HG02852 (cell line): ENCODE data around the gene ESAM.

Source experiments
- ATAC-seq: cut with Tn5 transposase; IDR thresholded peaks from one replicate; pipeline ENCODE4 v1.9.1; 2021; ENCODE audit warnings: mild to moderate bottlenecking, moderate library complexity; ENCODE audit not compliant: unreplicated experiment

Gene ESAM

DNA sequence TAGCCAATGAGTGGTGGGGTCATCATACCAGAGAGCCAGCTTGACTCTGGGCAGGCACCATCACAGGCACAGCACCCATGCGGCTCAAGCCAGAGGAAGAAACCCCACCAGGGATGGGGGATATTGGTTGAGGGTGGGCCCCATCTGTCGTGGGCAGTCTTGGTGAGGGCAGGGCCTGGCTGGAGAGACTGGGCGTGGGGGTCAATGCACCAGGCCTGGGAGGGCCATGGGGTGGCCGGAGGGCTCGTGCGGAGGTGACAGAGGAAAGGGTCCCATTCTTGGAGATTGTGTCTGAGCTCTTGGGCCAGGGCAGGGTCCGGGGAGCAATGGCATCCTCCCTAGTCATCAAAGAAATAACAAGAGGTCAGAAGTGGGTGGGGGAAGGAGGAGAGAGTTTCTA is 8.5 kb downstream of the ESAM start:
- no peak for ATAC-seq

DNA sequence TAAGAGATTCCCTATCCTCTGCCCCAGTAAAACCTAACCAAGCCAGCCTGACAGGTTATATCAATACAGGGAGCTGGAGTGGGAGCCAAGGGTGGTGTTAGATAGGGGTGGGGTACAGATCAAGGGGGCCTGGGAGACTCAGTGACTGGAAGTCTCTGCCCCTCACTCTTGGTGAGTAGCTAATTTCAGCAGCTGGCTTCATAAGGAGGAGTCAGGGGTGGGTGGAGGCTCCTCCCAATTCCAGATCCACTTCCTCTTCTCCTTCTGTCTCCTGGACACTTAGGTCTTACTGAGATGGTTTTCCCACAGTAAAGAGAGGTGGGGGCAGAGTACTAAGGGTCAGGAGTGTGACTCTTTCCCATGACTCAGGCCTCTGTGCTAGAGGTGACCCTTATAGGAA is 8.9 kb downstream of the ESAM start:
- ATAC-seq, result no peak

DNA sequence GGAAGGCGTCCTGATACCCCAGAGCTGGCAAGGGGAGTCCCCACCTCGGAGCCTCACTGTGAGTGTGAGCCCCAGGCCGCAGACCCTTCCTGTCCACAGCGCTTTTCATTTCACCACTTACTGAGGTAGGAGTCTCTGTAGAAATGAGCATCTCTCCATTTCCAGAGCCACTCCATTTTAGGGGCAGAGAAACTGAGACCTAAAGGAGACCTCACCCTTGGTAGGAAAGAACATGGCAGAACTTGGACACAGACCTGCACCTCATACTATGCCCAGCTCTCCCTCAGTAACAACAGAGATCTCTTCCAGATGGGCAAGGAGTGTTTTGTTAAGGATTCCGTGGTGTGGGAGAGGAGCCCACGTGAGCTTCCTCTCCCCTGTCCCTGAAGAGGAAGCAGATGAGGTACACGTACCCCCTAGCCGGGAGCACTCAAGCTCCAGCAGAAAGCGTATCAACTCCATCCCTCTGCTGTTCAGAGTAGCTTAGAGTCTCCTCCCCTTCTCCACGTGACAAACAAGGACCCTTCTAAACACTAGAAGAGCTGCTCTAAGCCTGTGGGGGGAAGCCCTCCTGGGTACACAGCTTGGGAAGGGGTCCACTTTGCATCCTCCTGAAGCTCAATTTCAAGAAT is 9.5 kb downstream of the ESAM start:
- no peak for ATAC-seq

DNA sequence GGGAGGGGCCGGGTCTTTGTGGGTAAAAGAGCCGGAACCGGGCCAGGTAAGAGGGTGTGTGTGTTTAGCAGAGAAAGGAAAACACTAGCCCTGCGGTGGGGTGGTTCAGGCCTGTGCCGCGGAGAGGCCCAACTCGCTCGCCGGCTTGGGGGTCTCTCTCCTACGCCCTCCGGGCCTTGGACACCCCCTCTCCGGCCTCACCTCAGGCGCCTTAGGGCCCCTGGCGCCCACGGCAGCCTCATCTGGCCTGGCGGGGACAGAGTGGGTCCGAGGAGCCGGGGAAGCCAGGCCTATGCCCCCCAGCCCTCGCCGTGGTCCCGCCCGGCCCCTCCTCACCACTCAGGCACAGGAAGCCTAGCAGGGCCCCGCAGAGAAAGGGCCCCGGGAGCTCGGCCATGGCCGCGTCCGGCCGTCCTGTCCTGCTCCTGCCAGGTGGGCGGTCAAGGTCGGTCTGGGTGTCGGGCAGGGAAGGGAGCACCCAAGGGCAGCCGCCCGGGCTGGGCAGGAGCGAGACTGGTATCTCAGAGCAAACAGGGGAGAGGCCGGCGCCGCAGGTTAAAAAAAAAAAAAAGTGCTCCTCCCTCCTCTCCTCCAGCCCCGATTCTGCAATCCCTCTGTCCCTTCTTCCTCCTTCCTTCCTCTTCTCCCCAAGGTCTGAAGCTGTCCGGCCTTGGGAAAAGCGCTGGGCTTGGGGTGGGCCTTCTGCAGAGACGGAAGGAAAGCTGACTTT is 10.2 kb downstream of the ESAM start, which contains the start of gene VSIG2:
Gene VSIG2 (minus strand): TSS at position 515 of the 730 bp plus-strand sequence. CDS start 118 bp downstream, at position 397.
- no peak for ATAC-seq

DNA sequence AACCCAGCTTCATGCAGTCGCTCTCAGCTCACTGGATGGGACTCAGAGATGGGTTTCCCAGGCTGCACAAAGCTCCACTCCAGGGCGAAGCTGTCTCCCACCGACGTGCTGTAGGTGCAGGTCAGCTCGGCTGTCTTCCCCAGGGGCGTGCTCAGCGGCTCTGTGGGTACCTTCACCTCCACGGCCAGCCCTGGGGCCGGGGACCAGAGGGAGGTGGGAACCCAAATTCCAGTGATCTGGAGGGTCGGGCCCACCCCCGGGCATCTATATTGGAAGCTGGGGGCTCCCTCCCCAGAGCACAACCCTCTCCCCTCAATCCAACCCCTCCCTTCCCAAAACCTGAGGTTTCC is 10.7 kb downstream of the ESAM start:
- ATAC-seq, result no peak

DNA sequence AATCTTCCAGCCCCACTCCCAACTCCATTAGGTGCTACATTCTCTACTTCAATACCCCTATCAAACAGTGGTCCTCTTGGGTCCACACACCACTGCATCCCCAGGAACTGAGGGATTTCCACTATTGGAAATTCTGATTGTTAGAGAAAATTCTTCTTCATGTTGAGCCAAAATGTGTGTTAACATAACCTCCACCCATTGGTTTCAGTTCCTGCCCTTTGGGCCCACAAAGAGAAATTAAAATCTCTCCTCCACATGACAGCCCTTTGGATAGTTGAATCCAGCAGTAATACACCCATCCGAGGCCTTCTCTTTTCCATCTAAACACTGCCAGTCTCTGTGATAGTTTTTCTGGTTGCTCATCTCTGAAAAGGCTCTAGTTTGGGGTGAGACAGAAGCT is 12.2 kb downstream of the ESAM start:
- no peak for ATAC-seq

DNA sequence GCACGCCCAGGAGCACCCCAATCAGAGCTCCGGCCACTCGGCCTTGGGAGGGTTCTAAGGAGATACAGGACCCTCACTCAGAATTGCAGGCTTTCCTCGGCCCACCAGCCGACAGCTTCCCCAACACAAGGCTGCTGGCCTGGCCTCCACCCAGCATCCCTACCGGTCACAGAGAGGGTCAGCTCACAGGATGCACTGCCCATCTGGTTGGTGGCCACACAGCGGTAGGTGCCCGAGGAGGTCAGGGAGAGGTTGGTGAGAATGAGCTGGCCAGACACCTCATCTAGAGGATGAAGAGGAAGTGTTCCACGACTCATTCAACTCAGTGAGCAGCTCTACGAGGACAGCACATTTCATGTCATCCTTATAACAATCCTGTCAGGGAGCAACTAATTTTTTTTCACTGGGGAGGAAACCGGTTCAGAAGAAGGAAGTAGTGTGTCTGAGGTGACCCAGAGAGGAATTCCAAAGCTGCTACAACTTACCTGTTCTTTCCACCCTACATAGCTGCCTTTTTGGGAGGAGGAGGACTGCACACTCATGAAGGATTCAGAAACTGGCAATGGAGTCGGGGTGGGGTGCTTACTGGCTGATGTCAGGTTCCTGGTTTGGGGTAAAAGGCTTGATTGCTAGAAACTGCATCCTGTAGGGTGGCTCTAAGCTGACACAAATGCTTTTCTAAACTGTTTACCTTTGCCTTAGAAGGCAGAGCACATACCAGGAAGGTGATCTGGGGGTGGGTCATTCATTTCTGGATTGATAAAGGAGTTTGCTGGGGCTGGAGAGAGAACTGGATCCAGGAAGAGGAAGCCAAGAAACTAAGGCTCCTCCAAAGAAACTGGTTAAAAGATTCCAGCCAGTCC is 13.4 kb downstream of the ESAM start:
- ATAC-seq, result no peak

DNA sequence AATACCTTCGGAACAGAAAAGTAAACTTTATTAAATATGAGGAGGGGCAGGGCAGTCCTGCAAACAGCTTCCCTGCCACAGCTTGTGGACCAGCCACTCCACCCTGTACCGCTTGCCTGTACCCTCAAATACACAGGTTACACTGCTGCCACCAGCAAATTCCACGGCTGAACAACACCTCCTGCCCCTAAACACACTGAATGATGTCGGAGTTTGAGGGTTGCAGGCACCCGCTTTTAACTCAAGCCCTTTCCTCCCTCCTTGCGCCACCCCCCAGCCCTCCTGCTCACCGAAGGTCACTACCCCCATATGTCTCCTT is 14.0 kb downstream of the ESAM start:
- ATAC-seq, result no peak

DNA sequence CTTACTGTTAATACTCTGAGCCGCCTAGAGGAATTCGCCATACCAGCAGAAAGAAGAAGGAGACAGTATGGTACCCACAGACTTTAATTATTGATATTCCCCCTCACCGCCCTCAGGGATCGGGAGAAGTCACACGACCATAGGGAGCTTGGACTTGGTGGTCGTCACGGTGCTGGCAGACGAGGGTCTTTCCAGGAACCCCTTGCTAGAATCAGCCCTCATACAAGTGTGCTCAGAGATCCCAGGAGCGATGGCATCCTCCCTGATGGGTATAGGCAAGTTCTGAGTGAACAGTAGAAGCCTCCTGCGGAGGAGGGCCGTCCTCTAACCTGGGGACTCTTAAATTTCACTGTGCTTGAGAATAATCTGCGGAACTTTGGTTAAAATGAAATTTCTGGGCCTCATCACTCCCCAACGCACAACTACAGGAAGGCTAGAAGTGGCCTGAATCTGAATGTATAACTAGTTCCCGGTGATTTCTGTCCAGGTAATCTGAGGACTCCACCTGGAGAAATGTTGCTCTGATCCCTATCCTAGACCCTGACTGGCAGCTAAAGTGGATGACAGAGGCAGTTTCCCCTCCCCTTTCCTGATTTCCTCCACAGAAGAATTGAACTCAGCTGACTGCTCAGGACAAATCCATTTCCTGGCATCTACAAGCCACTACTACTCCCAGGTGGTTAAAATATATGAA is 14.5 kb downstream of the ESAM start:
- no peak for ATAC-seq

DNA sequence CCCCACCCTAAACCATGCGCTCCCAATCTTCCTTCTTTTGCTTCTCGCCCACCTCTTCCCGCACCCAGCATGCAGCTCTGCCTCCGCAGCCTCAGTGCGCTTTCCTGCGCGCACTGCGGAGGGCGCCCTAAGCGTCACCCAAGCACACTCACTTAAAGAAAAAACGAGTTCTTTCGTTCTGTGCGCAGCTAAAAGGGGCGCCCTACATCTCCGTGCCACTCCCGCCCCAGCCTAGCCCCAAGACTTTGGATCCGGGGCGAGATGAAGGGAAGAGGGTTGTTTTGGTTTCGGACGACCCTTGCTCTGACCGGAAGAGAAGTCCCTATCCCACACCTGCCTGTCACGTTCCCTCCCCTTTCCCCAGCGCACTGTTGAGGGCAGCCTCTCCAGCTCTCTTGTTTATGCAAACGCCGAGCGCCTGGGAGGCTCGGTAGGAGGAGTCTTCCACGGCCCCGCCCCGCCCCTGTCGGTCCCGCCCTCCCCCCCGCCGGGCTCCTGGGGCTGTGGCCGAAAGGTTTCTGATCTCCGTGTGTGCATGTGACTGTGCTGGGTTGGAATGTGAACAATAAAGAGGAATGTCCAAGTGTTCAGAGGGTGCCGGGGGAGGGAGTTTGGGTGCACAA is 15.4 kb downstream of the ESAM start:
- peak; percentile 92 for ATAC-seq

DNA sequence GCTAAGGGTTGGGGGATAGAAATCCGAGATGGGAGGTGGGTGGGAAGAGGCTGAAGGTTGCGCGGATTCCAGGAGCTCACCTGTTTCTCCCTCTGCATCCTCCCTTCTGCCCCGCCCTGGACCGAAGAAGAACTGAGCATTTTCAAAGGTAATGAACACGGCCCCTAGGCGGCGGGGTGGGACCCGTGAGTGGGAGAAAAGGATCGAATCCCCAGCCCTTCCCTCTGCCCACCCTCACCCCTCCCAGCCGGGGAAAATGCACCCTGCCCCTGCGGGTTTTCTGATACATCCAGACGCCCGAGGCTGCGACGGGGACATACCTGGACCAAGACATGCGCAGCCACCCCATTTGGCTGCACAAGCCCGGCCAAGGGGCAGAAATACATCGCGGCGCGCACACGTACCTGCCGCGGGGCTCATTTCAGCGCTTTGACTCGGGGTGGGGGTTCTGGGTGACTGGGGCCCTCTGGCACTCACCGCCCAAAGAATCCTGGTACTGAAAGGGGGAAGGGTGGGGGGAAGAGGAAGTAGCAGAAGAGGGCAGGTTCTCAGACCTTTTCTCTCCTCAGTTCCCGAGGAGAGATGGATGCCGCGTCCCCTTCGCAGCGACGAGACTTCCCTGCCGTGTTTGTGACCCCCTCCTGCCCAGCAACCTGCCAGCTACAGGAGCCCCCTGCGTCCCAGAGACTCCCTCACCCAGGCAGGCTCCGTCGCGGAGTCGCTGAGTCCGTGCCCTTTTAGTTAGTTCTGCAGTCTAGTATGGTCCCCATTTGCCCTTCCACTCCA is 16.1 kb downstream of the ESAM start:
- peak; percentile 21 for ATAC-seq

DNA sequence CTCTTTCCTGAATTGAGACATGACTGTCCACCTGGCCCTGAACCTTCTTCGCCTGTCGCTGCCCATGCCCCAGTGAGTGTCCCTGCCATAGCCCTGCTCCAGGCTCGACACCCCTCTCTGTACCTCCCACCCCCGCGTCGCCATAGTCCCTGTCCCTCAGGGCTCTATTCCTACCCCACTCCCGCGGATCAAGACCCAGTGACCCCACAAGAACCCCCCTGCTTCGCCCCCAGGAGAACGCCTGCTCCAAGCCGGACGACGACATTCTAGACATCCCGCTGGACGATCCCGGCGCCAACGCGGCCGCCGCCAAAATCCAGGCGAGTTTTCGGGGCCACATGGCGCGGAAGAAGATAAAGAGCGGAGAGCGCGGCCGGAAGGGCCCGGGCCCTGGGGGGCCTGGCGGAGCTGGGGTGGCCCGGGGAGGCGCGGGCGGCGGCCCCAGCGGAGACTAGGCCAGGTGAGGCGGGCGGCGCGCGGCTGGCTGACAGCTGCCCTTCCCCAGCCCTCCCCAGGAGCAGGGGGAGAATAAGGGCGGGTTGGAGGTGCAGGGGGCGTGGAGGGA is 16.7 kb downstream of the ESAM start:
- no peak for ATAC-seq

DNA sequence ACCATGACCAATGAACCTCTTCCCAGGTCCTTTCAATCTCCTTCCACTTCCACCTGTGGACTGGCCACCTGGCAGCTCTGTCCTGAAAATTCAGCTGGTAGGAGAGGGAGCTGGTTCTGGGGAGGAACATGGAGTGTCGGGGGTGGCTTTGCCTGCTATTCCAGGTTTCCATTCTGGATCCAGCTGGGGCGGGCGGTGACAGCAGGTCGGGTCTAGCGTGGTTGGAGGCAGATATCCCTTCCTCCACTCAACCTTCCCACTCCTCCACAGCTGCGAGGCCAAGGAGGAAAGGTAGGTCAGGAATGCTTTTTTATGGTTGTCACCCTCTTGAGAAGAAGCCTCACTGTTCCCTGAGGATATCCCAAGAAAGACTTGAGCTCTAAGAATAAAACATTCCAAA is 19.0 kb downstream of the ESAM start:
- no peak for ATAC-seq

DNA sequence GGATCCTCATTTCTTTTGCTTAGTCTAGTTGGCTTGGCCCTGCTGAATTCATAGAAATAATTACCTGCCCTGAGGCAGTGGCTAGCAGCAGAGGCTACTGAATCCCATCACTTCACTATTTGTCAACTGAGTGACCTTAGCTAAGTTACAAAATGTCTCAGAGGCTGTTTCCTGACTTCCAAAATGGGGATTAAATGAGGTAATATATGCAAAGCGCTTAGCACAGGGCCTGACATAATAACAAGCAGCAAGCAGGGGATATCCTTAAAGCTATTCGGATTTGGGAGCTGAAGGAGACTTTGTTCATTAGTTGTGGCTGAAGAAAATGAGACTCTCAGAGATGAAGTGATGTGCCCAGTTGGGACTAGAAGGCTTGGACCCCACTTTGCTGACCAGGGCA is 19.5 kb downstream of the ESAM start:
- ATAC-seq, result no peak

DNA sequence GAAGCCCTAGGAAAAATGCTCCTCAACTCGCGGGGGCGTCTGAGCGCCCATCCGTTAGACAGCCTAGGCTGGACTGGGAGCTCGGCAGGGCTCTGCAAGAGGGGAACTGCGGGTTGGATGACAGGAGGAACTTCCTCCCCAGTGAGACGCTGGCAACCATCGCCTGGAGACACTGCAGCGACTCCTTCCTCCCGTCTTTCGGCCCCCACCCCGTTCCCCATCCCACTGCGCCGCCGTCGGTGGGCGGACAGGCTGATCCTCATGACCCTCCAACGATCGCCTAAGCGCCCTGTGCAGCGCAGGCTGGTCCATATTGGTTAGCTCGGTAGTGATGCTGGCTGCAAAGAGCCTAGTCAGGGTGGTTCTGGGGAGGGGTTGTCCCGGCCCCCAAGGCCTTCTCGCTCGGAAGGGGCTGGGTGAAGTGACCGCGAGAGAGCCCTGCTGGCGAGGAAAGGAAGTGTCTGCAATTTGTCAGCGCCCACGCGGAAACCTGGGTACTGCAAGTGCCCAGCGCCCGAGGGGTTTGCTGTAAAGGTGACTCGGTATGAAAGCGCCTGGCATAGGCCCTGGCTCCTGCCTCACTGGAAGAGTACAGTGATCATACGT is 21.7 kb downstream of the ESAM start:
- ATAC-seq, result peak; percentile 38

DNA sequence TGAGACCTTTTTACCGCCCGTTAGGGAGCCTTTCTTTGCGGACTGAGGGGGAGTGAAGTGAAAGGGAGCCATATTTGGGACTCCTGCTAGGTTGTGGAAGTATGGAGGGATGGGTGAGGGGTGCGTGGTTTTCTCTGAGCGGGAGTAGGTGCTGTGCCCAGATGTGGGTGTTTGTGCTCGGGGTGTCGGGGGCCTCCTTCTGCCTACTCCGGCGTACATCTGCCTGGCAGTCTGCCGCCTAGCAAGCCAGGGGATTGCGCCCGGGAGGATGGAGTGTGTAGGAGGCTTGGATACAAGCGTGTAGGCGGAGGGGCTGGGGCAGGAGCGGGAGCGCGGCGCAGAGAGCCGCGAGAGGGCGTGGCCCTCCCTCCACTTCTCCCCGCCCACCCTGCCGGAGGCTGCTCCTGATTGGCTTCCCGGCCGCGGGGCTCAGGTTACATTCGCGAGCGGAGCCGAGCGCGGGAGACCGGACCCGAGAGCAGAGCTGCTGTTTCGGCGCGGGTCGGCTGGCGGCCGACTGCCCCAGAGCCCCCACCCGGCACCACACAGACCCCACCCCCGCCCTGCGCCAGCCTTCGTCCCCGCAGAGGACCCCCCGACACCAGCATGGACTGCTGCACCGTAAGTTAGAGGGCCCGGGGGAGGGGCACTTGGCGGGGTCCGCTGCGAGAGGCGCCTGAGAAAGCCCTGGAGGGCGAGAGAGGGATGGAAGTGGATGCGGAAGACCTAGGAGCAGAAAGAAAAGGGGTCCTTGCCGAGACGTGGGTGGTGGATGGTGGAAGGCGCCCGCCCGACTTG is 22.4 kb downstream of the ESAM start, which contains the start of gene NRGN:
Gene NRGN (plus strand): TSS at position 464 of the 798 bp plus-strand sequence. CDS start 143 bp downstream, at position 607.
- peak; percentile 98 for ATAC-seq

DNA sequence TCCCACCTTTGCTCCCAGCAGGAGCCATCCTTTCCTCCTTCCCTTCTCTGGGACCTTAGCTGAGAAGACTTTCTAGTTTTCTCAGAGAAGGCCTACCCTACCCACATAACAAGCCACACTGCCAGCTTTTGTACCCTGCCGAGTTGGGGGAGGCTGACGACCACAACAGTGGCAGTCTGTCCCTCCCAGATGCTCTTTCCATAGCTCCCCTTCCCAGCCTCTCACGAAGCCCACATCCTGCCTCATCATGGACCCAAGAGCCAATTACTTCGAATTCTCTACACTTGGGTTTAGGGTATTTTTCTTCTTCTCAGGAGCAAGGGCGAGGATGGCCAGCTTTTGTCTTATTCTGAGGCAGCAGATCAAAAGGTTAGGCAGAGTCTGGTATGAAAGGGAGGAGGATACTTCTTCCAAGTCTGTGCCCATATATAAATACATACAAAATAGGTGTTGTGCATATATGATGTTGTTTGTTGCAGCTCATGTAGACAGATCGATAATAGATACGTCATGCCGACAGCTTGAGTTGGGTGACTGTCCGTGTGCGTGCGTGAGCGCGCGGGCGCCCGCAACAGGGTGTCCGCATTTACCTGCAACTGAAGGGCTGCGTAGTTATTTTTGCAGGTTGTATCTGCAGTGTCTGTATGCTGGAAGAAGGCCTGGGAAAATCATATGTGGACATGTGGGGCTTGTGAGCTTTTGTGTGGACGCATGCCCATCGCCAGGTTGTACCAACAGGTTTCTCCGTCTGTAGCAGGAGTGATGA is 23.2 kb downstream of the ESAM start:
- ATAC-seq, result no peak
